Lower leg skin (tissue), 3 donors: Measurements from ENCODE around the gene RTRAF.

ENCODE experiments used
- CTCF ChIP-seq, 3 donors: fragments of 450-650 bp; IDR thresholded peaks; one replicate each; pipeline ENCODE4 v1.5.1; 2016; ENCODE audit warnings: antibody characterized with exemption in 3 of 3, mild to moderate bottlenecking in 3 of 3, moderate library complexity in 2 of 3
- POLR2A ChIP-seq, 2 donors: fragments of 450-650 bp; IDR thresholded peaks; one replicate each; pipeline ENCODE4 v1.6.1; 2016 to 2017; ENCODE audit warnings: antibody characterized with exemption in 2 of 2, mild to moderate bottlenecking in 1 of 2, moderate library complexity in 1 of 2

GRCh38 chr14:52014601-52015267 is 25.4 kb downstream of the RTRAF start:
- no peak for TF ChIP-seq POLR2A (IDR thresholded peaks at IDR 0.05)
- no peak for TF ChIP-seq CTCF (IDR thresholded peaks at IDR 0.05)
